Measurements from ENCODE around the gene CDK16. TPM values are rescaled to one million over a fixed set of nuclear protein-coding genes. Genes with fewer than 3 reads are reported as not detected.
A peak's percentile ranks its signal among the peaks of the same experiment; 100 is the strongest.

CDK16 gene
- total and polyA plus RNA-seq, 10 donors: 18.4 to 75.3 (median 55.7) TPM

GRCh38 chrX:47189906-47190305 is 28.6 kb upstream of the CDK16 start:
- WGBS, 5 donors: 80 to 92% (median 82%) methylated on average over 10 to 19 of the region's 19 CpGs

DNA sequence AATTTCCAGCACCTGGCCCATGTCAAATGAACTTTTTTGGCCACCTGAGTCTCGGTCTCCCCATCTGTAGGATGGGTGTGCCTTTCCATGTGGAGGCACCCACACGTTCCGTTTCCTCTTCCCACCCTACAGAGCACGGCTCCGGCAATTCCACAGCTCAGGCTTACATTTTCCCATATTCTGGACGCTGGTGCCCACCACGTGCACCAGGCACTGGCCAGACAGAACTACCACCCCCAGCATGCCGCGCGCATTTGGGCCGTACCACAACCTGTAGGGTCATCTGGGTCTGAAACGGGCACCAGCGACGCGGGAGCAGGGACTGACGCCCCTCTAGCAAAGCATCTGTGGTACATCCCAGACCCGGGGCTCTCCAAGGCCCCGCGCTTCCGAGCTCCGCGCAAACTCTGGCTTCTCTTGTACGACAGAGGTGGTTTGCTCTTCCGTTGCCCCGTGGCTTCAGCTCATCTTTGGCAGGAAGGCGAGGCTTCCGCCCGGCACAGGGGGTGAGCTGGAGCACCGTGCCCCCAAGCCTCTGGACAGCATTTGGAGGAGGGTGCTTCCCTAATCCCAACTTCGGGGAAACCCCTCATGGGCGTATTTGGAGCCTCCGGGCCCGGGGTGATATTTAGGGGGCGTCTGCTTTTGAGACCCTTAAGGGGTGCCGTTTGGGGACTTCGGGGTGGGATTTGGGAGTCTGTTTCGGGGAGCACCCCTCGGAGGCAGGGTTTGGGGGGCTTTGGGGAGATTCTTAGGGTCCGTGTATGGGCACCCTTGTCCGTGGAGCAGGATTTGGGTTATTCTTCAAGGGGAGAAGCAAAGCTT is 27.8 kb upstream of the CDK16 start:
- WGBS, 5 donors: 2 to 23% (median 4%) methylated on average over 15 to 40 of the region's 40 CpGs
- H3K4me3 ChIP-seq: peak overlapping the region; percentile 33 to 94 (median 48)
- intact Hi-C loops (cut with DNase I; ENCODE audit: low total_unique reads): loop anchor here (5.0 to 10.0 kb wide), 2 partner anchors 192 to 334 kb away; no protein-coding TSS in a partner anchor
- TF ChIP-seq CTCF (IDR thresholded peaks at IDR 0.05 in 8 of 11, conservative IDR thresholded peaks at IDR 0.05 in 3 of 11) (no peak), POLR2AphosphoS5 (IDR thresholded peaks at IDR 0.05) (peak; percentile 88 to 96 (median 94)), POLR2A (IDR thresholded peaks at IDR 0.05) (peak in 1 of 3 donors; percentile 67)
- no peaks in the 10 kb centered on the region for H3K9me3 ChIP-seq
- H3K36me3 ChIP-seq: peaks cover 0 to 18% (median 9%) of the 10 kb centered on the region in 6 donors
- DNase-seq: peak; percentile 95
- peaks cover 0 to 13% (median 0%) of the 10 kb centered on the region in 7 donors for H3K27me3 ChIP-seq (replicated peaks in 1 of 7)
- peaks cover 9 to 48% (median 35%) of the 10 kb centered on the region in 6 donors for H3K4me1 ChIP-seq
- H3K27ac ChIP-seq: peak overlapping the region; percentile 22 to 97 (median 80)

More at GRCh38 chrX:47189906-47190305, 28.6 kb upstream of the CDK16 start:
- H3K27ac ChIP-seq: no peak overlapping the region
- peaks cover 5 to 41% (median 28%) of the 10 kb centered on the region in 6 donors for H3K4me1 ChIP-seq
- intact Hi-C loops (cut with DNase I; ENCODE audit: low total_unique reads): loop anchor here (5.0 to 10.0 kb wide), 2 partner anchors 192 to 335 kb away; no protein-coding TSS in a partner anchor
- H3K4me3 ChIP-seq: no peak overlapping the region
- DNase-seq: peak; percentile 76
- H3K36me3 ChIP-seq: peaks cover 0 to 25% (median 17%) of the 10 kb centered on the region in 6 donors
- TF ChIP-seq POLR2A (IDR thresholded peaks at IDR 0.05): no peak
- no peak for TF ChIP-seq POLR2AphosphoS5 (IDR thresholded peaks at IDR 0.05)
- no peak for TF ChIP-seq CTCF (IDR thresholded peaks at IDR 0.05 in 8 of 11, conservative IDR thresholded peaks at IDR 0.05 in 3 of 11)
- H3K27me3 ChIP-seq (replicated peaks in 1 of 7): peaks cover 0 to 13% (median 0%) of the 10 kb centered on the region in 7 donors
- no peaks in the 10 kb centered on the region for H3K9me3 ChIP-seq

- H3K27me3 ChIP-seq (replicated peaks in 1 of 7): peaks cover 0 to 13% (median 0%) of the 10 kb centered on the region in 7 donors
- peaks cover 16 to 55% (median 42%) of the 10 kb centered on the region in 6 donors for H3K4me1 ChIP-seq
- DNase-seq: peak; percentile 82
- H3K27ac ChIP-seq: peak overlapping the region; percentile 22 to 97 (median 80)
- 0 to 44% (median 3%) methylated on average over 3 to 26 of the region's 26 CpGs for WGBS, 5 donors
- TF ChIP-seq POLR2A (IDR thresholded peaks at IDR 0.05) (no peak), POLR2AphosphoS5 (IDR thresholded peaks at IDR 0.05) (peak in 1 of 3 donors; percentile 29)
- H3K36me3 ChIP-seq: peaks cover 0 to 11% (median 3%) of the 10 kb centered on the region in 6 donors
- no peaks in the 10 kb centered on the region for H3K9me3 ChIP-seq
- peak overlapping the region; percentile 33 to 94 (median 48) for H3K4me3 ChIP-seq
- intact Hi-C loops (cut with DNase I; ENCODE audit: low total_unique reads): loop anchor here (5.0 to 10.0 kb wide), 2 partner anchors 191 to 333 kb away; no protein-coding TSS in a partner anchor
Observed at GRCh38 chrX:47191331-47191730, 27.1 kb upstream of the CDK16 start.

- Histone ChIP-seq H3K27ac (peak overlapping the region in 6 of 8 donors; percentile 67 to 97 (median 85)), H3K36me3 (peaks cover 0 to 10% (median 0%) of the 10 kb centered on the region in 6 donors), H3K27me3 (replicated peaks in 1 of 7) (peaks cover 0 to 13% (median 0%) of the 10 kb centered on the region in 7 donors), H3K4me3 (peak overlapping the region in 6 of 8 donors; percentile 33 to 94 (median 50)), H3K4me1 (peaks cover 22 to 61% (median 48%) of the 10 kb centered on the region in 6 donors), H3K9me3 (no peaks in the 10 kb centered on the region)
- 48 to 63% (median 54%) methylated on average over 16 of the region's 16 CpGs for WGBS, 5 donors
- no peak for TF ChIP-seq CTCF (IDR thresholded peaks at IDR 0.05 in 8 of 11, conservative IDR thresholded peaks at IDR 0.05 in 3 of 11)
- TF ChIP-seq POLR2AphosphoS5 (IDR thresholded peaks at IDR 0.05): no peak
- TF ChIP-seq POLR2A (IDR thresholded peaks at IDR 0.05): no peak
- intact Hi-C loops (cut with DNase I; ENCODE audit: low total_unique reads): loop anchor here (5.0 to 10.0 kb wide), 2 partner anchors 190 to 333 kb away; no protein-coding TSS in a partner anchor
- peak; percentile 74 for DNase-seq
Observed at GRCh38 chrX:47191806-47192401, 26.6 kb upstream of the CDK16 start.
